Choroid plexus epithelial cell (primary cell): Measurements from ENCODE around the gene ZSWIM7.
"Not testable (repeated sequence)": the region's sequence is repeated elsewhere in the genome, so short reads cannot be mapped to it uniquely, and the experiment has no call there.

Source experiments
- DNase-seq: peaks from one replicate; pipeline ENCODE4 v3.0.0-alpha.2; 2010; ENCODE audit warnings: low read depth
- H3K4me3 ChIP-seq: 2 replicates; pipeline ENCODE4 v1.5.1; 2011; ENCODE audit warnings: low read depth, mild to moderate bottlenecking, control low read depth, low read length, moderate library complexity
- CTCF ChIP-seq: conservative IDR thresholded peaks from 2 replicates; pipeline ENCODE4 v1.5.1; 2011; ENCODE audit warnings: low read depth, mild to moderate bottlenecking, control low read depth, inconsistent platforms, low read length, moderate library complexity

Gene ZSWIM7

GRCh38 chr17:15999974-16000827, 697 bp upstream of the ZSWIM7 start:
- H3K4me3 ChIP-seq, result peak overlapping the region; percentile 87
- no peak for TF ChIP-seq CTCF
- peak; percentile 45 for DNase-seq

GRCh38 chr17:15998031-15998562, 1.4 kb downstream of the ZSWIM7 start:
- H3K4me3 ChIP-seq, result no peak overlapping the region
- TF ChIP-seq CTCF, result no peak
- no peak for DNase-seq

- no peak overlapping the region for H3K4me3 ChIP-seq
- DNase-seq, result no peak
- TF ChIP-seq CTCF, result no peak
Observed at GRCh38 chr17:15996322-15996721, 3.2 kb downstream of the ZSWIM7 start.

GRCh38 chr17:15981646-15982580, 17.6 kb downstream of the ZSWIM7 start:
- peak; percentile 76 for DNase-seq
- no peak for TF ChIP-seq CTCF
- H3K4me3 ChIP-seq, result no peak overlapping the region

- no peak overlapping the region for H3K4me3 ChIP-seq
- TF ChIP-seq CTCF, result no peak
- no peak for DNase-seq
Observed at GRCh38 chr17:15981208-15981607, 18.3 kb downstream of the ZSWIM7 start.

- H3K4me3 ChIP-seq, DNase-seq: not testable (repeated sequence)
Observed at GRCh38 chr17:15979013-15979412, 20.5 kb downstream of the ZSWIM7 start.

GRCh38 chr17:15978606-15979005, 20.9 kb downstream of the ZSWIM7 start:
- DNase-seq, result no peak
- H3K4me3 ChIP-seq, result no peak overlapping the region
- no peak for TF ChIP-seq CTCF
